DND-41 (cell line): ENCODE data around the gene RNF5.

Experiments
- EZH2 ChIP-seq: IDR thresholded peaks from 3 replicates; pipeline ENCODE4 v1.6.1; 2012; ENCODE audit warnings: borderline replicate concordance, low read depth, mild to moderate bottlenecking, moderate library complexity, low read length, inconsistent platforms; ENCODE audit not compliant: severe bottlenecking
- TF ChIP-seq, protein P1 (sequence below): IDR thresholded peaks from 2 replicates; pipeline ENCODE4 v1.5.1; 2012; ENCODE audit warnings: borderline replicate concordance, low read length, moderate library complexity, mild to moderate bottlenecking; ENCODE audit not compliant: poor library complexity, severe bottlenecking; ENCODE audit errors: extremely low read depth

DNA sequence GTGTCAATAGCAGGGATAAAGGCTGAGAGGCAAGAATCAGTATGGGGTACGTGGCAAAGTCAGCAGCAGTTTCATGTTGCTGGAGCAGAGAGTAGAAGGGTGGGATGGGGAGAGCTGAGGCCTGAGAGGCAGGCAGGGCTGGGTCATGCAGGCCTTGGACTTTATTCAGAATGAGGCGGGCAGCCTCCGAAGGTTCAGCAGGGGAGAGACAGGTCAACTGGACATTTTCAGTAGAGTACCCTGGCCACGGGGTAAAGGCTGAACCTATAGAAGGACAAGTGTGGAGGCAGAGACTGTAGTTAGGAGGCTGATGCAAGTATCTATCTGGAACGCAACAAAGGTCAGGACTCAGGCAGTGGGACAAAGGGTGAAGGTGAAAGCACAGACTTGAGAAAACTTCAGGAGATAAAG, 32.0 kb downstream of the RNF5 start:
- TF ChIP-seq EZH2, result no peak
- TF ChIP-seq, protein P1, sequence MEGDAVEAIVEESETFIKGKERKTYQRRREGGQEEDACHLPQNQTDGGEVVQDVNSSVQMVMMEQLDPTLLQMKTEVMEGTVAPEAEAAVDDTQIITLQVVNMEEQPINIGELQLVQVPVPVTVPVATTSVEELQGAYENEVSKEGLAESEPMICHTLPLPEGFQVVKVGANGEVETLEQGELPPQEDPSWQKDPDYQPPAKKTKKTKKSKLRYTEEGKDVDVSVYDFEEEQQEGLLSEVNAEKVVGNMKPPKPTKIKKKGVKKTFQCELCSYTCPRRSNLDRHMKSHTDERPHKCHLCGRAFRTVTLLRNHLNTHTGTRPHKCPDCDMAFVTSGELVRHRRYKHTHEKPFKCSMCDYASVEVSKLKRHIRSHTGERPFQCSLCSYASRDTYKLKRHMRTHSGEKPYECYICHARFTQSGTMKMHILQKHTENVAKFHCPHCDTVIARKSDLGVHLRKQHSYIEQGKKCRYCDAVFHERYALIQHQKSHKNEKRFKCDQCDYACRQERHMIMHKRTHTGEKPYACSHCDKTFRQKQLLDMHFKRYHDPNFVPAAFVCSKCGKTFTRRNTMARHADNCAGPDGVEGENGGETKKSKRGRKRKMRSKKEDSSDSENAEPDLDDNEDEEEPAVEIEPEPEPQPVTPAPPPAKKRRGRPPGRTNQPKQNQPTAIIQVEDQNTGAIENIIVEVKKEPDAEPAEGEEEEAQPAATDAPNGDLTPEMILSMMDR, result no peak
